Measurements from ENCODE around the gene ACE.
"Not testable (repeated sequence)": the region's sequence is repeated elsewhere in the genome, so short reads cannot be mapped to it uniquely, and the experiment has no call there.

ACE gene

DNA sequence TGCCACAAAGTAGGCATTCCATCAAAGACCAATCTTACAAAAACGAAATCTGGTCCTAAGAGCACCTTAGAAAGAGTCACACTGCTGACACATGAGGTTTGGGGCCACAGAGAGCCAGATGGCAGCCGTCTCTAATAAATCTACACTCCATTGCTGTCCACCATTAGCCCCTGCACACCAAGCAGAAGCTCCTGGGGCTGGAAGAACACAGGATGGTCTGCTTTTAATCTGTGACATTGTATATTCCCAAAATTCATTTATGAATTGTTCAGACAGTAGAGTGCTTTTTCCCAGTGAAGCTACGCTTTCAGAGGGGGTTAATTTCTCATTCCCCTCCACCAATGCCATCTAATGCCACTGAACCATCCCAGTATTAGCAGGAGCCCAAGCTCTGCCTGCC is 32.4 kb upstream of the ACE start:
- no peak for DNase-seq (ENCODE audit: low spot score)

DNA sequence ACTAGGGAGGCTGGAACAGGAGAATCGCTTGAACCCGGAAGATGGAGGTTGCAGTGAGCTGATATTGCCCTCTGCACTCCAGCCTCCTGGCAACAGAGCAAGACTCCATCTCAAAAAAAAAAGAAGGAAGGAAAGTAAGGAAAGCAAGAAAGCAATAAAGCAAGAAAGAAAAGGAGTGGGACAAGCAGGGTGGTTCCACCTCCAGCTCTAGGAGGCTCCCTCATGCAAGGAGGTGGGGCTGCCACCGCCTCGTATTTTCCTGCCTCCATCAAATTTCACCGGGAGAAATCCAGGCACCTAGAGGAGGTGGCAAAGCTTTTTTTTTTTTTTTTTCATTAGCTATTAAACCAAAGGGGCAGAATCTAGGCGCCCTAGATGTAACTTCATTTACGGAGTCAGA is 31.8 kb upstream of the ACE start:
- no peak for DNase-seq (ENCODE audit: low spot score)

DNA sequence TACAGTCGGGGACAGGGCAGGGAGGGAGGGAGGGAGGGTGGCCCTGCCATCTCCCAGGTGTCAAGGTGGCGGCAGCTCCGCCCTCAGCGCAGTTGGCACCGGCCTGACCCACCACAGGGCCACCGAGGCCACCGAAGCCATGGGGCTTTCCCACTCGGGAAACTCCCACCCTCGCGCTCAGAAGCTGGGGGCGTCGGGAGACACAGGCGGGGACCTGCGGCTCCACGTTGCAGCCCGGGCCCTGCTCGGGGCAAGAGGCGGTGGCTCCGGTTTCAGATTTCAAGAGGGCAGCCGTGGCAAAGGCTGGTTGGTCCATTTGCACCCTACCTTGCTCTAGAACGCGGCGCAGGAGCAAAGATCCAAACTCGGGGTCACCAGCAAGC is 31.3 kb upstream of the ACE start:
- DNase-seq (ENCODE audit: low spot score): peak; percentile 61

DNA sequence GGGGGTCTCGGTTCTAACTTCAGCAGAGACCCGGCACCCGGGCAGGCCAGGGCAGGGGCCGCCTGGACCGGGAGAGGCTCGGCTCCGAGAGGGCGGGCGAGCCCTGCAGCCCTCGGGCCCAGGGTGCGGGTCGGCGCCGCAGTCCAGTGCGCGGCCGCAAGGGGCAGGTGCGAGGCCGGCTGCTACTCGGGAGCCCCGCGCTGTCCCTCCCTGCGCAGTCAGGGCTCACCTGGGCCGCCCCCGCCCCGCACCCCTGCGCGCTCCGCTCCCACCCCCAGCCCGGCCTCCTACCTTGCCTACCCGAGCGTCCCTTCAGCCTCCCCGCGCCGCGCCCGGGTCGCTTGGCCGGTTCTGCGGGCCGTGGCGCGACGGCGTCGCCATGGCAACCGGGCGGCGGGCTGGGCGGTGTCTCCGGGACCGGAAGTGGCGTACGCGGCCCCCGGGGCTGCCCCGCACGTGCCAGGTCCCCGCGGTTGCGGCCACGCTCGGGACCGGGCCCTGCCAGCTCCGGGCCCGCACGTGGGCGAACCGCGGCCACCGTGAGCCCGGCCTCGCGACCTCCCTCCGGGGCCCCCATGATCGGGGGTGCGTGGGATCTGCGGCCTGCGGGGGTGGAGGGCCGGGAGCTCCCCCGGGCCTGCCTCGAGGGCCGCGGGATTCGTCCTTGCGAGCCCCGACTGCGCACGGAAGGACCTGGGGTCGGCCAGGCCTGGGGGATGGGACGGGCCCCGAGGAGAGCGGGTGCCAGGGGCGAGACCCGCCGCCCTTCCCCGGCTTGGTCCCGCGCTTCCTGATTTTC is 30.7 kb upstream of the ACE start, which contains the start of gene CYB561:
TSS of gene CYB561 (minus strand) at position 353 of the 799 bp plus-strand sequence. CDS start 8,759 bp downstream, outside the sequence.
- peak; percentile 95 for DNase-seq (ENCODE audit: low spot score)

DNA sequence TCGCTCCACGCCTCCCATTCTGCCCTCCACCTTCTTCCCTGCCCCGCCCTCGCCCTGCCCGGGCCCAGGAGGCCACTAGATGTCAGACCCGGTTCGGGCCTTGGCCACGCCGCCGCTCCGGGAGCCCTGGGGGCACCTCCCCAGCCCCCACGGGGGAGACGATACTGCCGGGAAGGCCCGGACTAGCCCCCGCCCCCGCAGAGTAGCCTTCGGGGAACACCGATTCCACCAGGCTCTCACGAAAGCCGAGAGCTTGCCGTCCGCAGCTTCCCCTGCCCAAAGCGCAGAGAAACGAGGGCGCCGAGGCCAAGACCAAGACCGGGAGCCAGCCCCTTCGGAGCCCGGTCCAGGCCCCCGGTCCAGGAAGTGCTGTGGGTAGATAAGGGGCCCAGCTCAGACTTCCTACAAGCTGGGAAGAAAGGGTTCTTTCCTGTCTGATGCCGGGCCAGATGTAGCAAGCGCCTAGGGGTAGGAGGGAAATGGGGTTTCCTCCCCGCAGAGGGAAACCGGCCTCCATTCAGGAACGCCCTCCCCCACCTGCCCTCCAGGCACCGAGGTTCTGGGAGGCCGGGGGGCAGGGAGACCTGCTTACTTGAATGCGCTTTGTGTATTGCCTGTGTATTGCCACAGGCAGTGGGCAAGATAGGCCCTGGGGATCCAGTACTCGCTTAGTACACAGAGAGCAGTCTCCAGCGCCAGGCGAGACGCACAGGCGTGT is 29.9 kb upstream of the ACE start:
- DNase-seq (ENCODE audit: low spot score): peak; percentile 70

DNA sequence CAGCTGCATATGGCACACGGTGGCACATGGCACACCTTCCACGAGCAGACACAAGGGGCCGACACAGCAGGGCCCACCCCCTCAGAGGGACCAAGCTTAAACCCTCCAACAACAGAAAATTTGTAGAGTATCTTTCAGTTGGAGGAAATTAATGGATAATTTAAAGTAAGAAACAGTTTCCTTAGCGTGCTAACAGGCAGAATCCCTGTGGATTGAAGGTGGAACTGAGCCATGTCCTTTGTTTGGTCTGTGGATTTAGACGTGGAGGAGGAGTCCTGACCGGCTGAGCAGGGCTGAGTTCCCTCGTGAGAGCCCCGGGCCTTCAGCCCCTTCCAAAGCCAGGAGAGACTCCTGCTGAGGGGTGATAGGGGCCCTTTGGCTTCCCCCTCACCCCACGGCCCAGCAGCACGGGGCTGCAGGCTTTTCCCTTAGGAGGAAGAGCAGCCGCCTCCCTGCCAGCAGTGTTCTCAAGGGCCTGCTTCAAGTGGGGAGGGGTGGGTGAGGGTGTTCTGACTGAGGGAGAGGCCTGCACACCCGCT is 29.3 kb upstream of the ACE start:
- DNase-seq (ENCODE audit: low spot score): no peak

DNA sequence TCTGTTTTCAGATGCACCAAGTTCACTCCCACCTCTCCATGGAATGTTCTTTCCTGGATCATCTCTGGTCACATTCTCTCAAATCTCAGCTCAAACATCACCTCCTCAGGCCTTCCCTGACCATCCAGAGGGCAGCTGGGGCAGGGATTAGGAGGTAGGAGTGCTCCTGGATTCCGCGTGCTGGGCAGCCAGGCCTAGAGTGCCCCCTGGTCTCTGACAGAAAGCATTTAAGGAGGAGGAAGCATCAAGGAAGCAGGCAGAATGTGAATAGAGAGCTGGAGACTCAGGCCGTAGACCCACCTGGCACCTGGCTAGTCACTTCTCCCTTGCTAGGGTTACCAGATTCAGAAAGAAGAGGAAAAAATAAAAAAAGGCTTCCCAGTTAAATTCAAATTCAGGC is 28.2 kb upstream of the ACE start:
- no peak for DNase-seq (ENCODE audit: low spot score)

DNA sequence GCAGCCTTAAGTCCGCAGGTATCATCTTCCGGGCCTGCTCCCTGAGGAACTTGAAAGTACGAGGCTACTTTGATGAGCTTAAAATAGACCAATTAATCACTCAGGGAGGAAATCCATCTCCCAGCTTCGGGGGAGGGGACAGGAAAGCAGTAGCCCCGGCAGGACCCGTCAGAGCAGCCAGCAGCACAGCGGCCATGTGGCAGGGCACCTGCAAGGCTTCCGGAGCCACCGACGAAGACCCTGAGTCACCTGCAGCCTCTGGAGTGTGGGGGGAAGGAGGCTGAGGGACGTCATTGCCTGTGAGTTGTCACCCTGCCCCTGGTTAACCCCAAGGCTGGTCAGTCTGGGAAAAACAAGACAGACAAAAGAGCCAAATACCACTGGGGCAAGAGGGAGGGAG is 26.3 kb upstream of the ACE start:
- DNase-seq (ENCODE audit: low spot score): no peak

DNA sequence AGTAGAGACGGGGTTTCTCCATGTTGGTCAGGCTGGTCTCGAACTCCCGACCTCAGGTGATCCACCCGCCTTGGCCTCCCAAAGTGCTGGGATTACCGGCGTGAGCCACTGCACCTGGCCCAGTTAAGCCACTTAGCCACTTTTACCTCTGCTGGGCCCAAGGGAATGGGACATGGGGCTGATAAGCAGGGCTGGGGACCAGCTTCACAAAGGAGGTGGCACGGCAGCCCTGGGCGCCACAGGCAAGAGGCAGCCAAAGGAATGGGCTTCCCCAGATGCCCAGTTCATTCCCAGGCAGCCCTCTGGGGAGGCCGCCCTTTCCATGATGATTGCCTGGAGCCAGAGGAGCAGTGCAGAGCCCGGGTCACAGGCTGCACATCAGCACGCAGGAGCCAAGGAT is 25.7 kb upstream of the ACE start:
- no peak for DNase-seq (ENCODE audit: low spot score)

DNA sequence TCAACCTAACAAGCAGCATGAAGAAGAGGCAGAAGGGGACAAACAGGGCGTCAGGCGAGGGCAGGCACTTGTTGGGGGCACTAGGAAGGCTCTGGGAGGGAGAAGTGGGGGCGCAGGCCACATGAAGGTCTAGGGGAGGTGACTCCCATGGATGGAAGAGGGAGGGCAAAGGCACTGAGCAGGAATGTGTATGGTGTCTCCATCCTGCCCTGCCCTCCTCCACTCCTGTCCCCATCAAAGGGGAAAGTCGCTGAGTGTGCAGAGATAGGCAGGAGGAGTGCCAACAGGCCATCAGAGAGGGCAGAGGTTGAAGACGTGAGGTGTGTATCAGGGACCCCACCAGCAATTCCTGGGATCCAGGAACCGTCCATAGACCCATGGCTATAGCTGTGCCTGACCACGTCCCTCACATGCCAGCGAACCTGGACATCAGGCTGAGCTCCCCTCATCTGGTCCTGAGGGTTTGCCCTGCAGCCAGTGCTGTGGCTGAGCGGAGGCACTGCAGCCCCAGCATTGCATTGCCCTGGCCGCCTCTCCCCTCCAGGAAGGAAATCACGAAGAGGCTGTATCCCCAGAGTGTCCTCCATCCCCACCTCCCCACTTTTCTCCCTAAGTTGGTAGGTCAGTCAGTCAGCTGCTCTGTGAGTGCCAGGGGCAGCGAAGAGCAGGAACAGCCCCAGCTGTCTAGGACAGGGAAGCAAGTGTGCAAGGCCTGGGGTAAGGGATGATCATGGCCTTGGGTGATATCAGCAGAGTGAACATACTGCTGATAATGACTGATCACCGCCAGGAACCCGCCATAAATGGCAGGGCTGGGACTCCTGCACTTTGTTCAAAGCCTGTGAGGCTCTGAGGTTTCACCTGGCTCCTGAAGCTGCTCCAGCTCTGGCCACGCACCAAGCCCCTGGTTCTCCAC is 24.6 kb upstream of the ACE start:
- no peak for DNase-seq (ENCODE audit: low spot score)

DNA sequence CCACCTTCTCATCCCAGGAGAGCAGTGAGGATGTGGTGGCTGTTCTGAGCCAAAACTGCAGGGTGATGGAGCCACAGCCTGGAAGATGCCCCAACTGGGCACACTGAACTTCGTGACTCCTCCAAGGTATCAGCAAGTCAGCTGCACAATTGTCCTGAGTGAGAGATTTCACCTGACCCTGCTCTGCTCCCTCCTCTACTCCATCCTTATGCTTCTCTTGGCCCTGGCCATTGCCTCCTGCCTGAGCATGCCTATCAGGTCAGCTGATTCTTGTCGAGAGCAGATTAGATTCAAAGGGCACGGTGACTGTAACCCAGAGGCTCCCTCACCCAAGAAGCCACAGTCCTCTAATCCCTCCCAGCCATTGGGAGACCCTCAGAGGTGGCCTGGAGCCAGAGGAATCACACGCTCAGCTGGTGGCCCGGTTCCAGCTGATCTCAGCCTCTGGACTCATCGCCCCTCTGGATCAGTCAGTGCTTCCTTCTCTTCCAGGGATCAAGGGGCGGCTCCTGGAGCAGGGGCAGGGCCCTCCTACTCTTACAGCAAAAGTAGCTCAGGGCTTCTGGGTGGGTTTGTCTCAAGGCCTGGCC is 23.8 kb upstream of the ACE start:
- no peak for DNase-seq (ENCODE audit: low spot score)

DNA sequence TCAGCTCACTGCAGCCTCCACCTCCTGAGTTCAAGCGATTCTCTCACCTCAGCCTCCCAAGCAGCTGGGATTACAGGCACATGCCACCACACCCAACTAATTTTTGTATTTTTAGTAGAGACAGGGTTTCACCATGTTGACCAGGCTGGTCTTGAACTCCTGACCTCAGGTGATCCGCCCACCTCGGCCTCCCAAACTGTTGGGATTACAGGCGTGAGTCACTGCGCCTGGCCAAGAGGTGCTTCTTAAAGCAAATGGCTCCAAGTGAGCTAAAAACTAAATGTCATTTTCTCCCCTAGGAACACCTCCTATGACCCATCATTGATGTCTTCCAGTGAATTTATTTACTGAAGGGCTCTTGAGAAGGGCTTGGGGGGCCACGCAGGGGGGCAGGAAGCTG is 22.5 kb upstream of the ACE start:
- not testable (repeated sequence) for DNase-seq (ENCODE audit: low spot score)

DNA sequence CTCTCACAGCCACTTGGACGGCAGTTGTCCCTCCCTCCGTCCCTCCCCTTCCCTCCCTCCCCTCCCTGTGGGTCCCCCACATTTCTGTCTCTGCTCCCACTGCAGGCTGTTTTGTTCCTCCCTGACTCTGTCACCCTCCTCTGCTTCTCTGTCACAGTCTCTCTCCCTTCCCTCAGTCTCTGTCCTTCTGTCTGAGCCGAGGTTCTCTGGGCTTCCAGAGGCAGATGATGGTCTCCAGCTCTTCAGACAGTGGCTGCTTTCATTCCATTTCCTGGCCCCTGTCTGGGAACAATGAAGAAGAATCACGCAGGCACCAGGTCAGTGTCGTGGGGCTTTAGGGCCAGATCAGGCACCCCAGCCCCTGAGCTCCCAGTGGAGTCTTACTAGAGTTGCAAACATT is 21.9 kb upstream of the ACE start:
- DNase-seq (ENCODE audit: low spot score): no peak

DNA sequence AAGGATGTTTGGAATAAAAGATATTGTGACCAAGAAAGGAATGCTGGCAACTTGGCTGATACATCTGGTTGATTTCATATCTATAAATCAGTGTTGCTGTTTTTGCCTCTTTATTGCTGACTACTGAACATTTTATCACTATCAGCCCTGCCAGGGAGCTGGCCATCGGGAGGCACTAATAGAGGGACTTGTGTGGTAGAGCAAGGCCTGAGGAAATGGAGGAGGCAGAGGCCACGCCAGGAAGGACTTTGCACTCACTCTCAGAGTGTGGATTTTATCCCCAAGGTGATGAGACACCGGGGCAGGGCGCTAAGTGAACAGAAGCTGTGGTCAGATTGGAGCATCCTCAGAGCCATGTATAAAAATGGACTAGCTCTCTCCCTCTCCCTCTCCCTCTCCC is 21.4 kb upstream of the ACE start:
- peak; percentile 34 for DNase-seq (ENCODE audit: low spot score)

DNA sequence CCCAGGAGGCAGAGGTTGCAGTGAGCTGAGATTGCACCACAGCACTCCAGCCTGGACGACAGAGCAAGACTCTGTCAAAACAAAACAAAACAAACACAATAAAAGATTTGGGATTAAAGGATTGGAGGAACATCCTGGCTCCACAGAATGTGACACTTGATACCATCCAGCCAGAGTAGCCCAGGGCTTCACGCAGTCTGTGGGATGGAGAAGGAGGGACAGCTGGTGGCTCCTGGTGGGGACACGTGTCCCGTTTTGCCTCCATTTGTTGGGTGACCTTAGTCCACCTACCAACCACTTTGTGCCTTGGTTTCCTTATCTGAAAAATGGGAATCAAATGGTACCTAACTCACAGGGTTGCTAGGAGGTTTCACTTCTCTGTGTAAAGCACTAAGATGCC is 18.4 kb upstream of the ACE start:
- no peak for DNase-seq (ENCODE audit: low spot score)

DNA sequence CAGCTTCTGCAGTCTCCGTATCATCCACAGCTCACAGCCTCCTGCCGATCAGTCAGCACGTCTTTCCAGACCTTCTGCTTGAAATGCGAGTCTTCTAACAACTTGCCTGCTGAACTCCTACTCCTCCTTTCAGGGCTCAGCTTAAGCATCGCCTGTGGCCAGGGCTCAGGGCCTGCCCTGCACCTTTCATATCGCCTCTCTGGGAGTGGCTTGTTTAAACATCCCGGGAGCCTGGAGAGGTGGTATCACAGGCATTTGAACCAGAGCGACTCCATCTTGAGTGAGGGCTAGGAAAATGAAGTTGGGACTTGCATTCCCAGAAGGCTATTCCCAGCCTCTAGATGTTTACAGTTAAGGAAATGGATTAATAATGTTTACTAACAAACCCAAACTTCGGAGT is 16.8 kb upstream of the ACE start:
- DNase-seq (ENCODE audit: low spot score): no peak

DNA sequence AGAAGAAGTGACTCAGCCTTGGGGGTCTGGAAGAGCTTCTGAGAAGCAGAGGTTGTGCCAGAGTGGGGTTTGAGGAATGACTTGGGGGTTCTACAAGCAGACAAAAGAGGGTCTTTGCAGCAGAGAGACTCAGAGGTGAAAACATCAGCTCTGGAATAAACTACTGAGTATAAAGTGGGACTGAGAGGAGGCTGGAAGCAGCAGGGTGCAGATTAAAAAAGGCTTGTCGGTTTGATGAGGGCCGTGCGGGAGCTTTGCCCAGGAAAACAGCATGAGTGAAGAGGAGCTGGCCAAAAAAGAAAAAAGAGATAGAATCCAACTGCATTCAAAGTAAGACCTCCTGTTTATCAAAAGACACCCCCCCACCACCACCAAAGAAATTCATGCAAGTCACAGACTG is 13.1 kb upstream of the ACE start:
- no peak for DNase-seq (ENCODE audit: low spot score)

DNA sequence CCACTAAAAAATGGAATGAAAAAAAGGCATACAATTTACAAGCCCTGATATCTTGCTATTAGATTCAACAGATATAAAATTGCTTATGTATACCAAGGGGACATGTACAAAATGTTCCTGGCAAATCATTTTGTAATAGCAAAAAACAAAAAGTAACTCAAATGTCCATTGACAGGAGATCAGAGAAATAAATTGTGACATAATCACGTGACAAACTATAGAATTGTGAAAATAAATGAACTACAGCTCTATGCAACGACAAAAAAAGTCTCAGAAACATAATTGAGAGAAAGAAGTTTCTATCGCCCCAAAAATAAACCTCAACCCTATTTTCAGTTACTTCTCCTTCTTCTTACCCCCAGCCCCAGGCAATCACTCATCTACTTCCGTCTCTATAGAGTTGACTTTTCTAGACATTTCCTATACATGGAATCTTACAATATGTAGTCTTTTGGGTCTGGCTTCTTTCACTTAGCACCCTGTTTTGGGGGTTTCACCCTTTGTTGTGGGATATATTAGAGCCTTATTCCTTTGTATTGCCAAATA is 12.1 kb upstream of the ACE start:
- no peak for DNase-seq (ENCODE audit: low spot score)

DNA sequence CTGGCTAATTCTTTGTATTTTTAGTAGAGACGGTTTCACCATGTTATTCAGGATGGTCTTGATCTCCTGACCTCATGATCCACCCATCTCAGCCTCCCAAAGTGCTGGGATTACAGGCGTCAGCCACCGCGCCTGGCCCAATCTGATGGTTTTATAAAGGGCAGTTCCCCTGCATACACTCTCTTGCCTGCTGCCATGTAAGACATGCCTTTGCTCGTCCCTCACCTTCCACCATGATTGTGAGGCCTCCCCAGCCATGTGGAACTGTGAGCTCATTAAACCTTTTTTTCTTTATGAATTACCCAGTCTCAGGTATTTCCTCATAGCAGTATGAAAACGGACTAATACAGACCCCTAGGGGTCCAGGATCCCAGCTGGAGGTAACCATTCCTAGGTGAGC is 8.8 kb upstream of the ACE start:
- not testable (repeated sequence) for DNase-seq (ENCODE audit: low spot score)

DNA sequence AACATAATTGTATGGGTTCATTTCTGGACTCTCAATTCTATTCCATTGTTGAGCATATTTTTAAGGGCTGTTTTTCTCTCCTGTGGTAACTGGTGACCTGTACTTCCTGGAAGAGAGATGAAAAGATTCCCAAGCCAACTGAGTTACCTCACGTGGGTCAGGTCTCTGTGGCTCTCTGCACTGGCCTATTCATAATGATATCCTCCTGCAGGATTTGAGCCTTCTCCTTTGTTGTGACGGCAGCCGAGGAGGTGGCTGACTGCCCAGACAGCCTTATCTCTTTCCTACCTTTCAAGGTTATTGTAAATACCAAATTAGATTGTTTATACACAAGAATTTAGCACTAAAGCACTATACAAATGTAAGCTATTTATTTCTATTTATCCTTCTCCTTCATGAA is 2.7 kb upstream of the ACE start:
- DNase-seq (ENCODE audit: low spot score): no peak

DNA sequence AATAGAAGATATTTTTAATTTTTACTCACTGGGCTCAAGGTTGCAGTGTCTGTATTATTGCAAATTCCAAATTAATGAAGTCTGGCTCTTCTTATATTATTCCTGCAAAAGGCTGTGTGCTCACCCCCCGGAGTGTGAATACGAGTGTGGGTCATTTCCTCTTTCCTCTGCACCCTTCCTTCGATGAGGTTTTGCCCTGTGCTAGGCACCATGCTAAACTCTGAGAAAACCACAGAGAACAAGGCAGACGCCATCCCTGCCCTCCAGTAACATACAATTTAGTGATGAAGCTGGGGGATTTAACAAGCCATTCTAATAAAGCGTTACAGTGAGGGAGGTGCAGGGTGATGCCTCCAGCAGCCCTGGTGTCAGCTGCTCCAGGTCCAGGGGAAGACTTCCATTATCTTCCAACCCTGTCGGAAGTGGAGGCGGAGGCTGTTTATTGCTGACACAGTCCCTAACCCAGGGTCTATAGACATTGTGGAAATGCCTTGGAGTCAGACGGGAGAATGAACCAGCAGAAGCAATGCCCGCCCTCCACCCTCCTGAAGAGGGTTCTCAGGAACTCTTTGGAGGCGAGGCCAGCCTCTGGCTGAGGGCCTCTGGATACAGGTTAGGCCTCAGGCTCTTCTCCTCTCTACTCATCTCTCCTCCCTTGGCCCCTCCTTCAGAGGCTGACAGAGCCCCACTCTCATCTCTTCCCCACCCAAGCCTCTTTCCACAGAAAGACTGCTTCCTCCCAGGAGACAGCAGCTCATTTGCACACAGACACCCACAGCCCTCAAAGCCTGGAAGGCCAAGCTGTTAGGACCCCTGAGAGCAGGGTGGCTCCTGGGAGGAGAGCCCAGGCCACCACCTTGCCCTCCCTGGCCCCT is 2.0 kb upstream of the ACE start:
- DNase-seq (ENCODE audit: low spot score): no peak
